ENCODE results near the gene STK32B.

Gene STK32B

GRCh38 chr4:5341526-5341925 lies 290.2 kb downstream of the STK32B start:
- no peak for ATAC-seq (ENCODE audit: low read depth)
- no peak for TF ChIP-seq CTCF (IDR thresholded peaks at IDR 0.05; ENCODE audit: poor library complexity, severe bottlenecking)
- no peak overlapping the region for H3K4me3 ChIP-seq (ENCODE audit: severe bottlenecking)

GRCh38 chr4:5355846-5356245 lies 304.6 kb downstream of the STK32B start:
- ATAC-seq (ENCODE audit: low read depth): no peak
- no peaks in the 10 kb centered on the region for H3K36me3 ChIP-seq (ENCODE audit: low read depth)
- no peak overlapping the region for H3K4me3 ChIP-seq (ENCODE audit: severe bottlenecking)
- H3K9me3 ChIP-seq (ENCODE audit: severe bottlenecking): no peaks in the 10 kb centered on the region
- peaks cover 18% of the 10 kb centered on the region for H3K27me3 ChIP-seq (ENCODE audit: insufficient read depth, poor library complexity, severe bottlenecking)
- no peaks in the 10 kb centered on the region for H3K4me1 ChIP-seq (ENCODE audit: insufficient read depth, poor library complexity, severe bottlenecking)
- no peak for DNase-seq (ENCODE audit: low spot score)
- H3K27ac ChIP-seq (ENCODE audit: poor library complexity, severe bottlenecking): no peak overlapping the region
- no peak for TF ChIP-seq CTCF (IDR thresholded peaks at IDR 0.05; ENCODE audit: poor library complexity, severe bottlenecking)

More at GRCh38 chr4:5341526-5341925, 290.2 kb downstream of the STK32B start:
- H3K27ac ChIP-seq (ENCODE audit: poor library complexity, severe bottlenecking): no peak overlapping the region
- no peaks in the 10 kb centered on the region for H3K9me3 ChIP-seq (ENCODE audit: severe bottlenecking)
- peaks cover 3% of the 10 kb centered on the region for H3K27me3 ChIP-seq (ENCODE audit: insufficient read depth, poor library complexity, severe bottlenecking)
- no peaks in the 10 kb centered on the region for H3K4me1 ChIP-seq (ENCODE audit: insufficient read depth, poor library complexity, severe bottlenecking)
- H3K36me3 ChIP-seq (ENCODE audit: low read depth): no peaks in the 10 kb centered on the region
- no peak for DNase-seq (ENCODE audit: low spot score)

GRCh38 chr4:5357870-5358269 lies 306.6 kb downstream of the STK32B start:
- no peak for TF ChIP-seq CTCF (IDR thresholded peaks at IDR 0.05; ENCODE audit: poor library complexity, severe bottlenecking)
- no peak overlapping the region for H3K4me3 ChIP-seq (ENCODE audit: severe bottlenecking)
- no peak for DNase-seq (ENCODE audit: low spot score)
- no peaks in the 10 kb centered on the region for H3K9me3 ChIP-seq (ENCODE audit: severe bottlenecking)
- H3K36me3 ChIP-seq (ENCODE audit: low read depth): no peaks in the 10 kb centered on the region
- no peak overlapping the region for H3K27ac ChIP-seq (ENCODE audit: poor library complexity, severe bottlenecking)
- no peaks in the 10 kb centered on the region for H3K4me1 ChIP-seq (ENCODE audit: insufficient read depth, poor library complexity, severe bottlenecking)
- H3K27me3 ChIP-seq (ENCODE audit: insufficient read depth, poor library complexity, severe bottlenecking): peaks cover 5% of the 10 kb centered on the region
- ATAC-seq (ENCODE audit: low read depth): no peak

DNA sequence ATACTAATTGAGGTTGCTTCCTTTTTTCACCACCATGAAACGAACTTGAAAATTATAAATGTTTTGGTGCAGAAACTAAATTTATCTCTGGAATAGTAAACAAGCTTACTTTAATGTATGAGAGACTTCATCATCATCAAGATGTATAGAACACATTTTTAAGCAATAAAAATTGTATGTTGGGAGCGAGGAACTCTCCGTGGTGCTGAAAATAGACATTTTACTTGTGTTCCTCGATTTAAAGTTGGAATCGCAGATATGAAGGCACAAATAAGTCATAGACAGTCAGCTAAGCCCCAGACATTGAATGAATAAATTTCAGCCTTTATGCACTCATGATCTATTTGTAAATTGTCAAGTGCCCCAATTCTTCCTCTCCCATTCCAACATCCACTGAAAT lies 310.7 kb downstream of the STK32B start:
- DNase-seq (ENCODE audit: low spot score): no peak
- ATAC-seq (ENCODE audit: low read depth): no peak
- H3K36me3 ChIP-seq (ENCODE audit: low read depth): no peaks in the 10 kb centered on the region

More for the DNA sequence above, 310.7 kb downstream of the STK32B start:
- H3K27ac ChIP-seq (ENCODE audit: poor library complexity, severe bottlenecking): no peak overlapping the region
- peaks cover 5% of the 10 kb centered on the region for H3K27me3 ChIP-seq (ENCODE audit: insufficient read depth, poor library complexity, severe bottlenecking)
- peaks cover 18% of the 10 kb centered on the region for H3K4me1 ChIP-seq (ENCODE audit: insufficient read depth, poor library complexity, severe bottlenecking)
- TF ChIP-seq CTCF (IDR thresholded peaks at IDR 0.05; ENCODE audit: poor library complexity, severe bottlenecking): no peak
- H3K4me3 ChIP-seq (ENCODE audit: severe bottlenecking): no peak overlapping the region
- no peaks in the 10 kb centered on the region for H3K9me3 ChIP-seq (ENCODE audit: severe bottlenecking)
